Measurements from ENCODE around the gene TERT. TPM values are rescaled to one million over a fixed set of nuclear protein-coding genes. Genes with fewer than 3 reads are reported as not detected.

Gene TERT
- total RNA-seq, 4 donors from 2014 or later, result not detected

DNA sequence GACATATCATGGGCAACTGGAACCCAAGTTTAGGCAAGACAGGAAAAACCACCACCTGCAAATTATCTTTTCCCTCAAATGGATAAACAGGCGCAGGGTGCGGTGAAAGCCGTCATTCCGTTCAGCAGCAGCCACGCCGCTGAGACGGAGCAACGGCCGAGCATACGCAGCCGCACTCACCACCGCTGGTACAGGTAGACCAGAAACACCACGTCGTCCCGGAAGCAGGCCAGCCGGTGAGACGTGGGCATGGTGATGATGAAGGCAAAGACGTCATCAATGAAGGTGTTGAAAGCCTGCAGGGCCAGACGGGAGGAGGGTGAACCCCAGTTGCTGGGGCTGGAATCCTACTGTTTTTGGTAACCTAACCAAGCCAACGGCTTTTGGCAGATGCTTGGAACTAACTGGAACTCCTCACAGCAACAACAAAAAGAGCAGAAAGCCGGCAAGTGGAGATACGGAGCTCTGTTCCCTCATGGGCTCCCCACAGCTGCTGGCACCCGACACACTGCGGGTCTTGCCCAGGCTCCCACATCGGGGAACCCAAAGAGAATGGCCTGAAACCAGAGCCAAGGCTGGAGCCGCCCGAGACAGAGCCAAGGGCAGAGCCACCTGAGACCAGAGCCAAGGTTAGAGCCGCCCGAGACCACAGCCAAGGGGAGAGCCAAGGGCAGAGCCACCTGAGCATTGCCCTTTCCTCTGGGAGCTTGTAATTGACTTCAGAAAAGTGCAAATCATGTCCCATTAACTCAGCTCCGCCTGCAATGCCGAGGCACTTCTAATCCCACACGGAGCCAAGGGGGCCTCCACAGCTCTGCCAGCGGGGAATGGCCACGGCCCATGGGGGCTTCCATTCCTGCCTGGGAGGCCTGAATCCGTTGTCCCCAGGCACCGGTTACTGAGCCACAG lies 25.8 kb upstream of the TERT start:
- ATAC-seq (ENCODE audit: low FRiP score), result no peak
- TF ChIP-seq, protein P1, sequence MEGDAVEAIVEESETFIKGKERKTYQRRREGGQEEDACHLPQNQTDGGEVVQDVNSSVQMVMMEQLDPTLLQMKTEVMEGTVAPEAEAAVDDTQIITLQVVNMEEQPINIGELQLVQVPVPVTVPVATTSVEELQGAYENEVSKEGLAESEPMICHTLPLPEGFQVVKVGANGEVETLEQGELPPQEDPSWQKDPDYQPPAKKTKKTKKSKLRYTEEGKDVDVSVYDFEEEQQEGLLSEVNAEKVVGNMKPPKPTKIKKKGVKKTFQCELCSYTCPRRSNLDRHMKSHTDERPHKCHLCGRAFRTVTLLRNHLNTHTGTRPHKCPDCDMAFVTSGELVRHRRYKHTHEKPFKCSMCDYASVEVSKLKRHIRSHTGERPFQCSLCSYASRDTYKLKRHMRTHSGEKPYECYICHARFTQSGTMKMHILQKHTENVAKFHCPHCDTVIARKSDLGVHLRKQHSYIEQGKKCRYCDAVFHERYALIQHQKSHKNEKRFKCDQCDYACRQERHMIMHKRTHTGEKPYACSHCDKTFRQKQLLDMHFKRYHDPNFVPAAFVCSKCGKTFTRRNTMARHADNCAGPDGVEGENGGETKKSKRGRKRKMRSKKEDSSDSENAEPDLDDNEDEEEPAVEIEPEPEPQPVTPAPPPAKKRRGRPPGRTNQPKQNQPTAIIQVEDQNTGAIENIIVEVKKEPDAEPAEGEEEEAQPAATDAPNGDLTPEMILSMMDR (IDR thresholded peaks at IDR 0.05), result no peak

DNA sequence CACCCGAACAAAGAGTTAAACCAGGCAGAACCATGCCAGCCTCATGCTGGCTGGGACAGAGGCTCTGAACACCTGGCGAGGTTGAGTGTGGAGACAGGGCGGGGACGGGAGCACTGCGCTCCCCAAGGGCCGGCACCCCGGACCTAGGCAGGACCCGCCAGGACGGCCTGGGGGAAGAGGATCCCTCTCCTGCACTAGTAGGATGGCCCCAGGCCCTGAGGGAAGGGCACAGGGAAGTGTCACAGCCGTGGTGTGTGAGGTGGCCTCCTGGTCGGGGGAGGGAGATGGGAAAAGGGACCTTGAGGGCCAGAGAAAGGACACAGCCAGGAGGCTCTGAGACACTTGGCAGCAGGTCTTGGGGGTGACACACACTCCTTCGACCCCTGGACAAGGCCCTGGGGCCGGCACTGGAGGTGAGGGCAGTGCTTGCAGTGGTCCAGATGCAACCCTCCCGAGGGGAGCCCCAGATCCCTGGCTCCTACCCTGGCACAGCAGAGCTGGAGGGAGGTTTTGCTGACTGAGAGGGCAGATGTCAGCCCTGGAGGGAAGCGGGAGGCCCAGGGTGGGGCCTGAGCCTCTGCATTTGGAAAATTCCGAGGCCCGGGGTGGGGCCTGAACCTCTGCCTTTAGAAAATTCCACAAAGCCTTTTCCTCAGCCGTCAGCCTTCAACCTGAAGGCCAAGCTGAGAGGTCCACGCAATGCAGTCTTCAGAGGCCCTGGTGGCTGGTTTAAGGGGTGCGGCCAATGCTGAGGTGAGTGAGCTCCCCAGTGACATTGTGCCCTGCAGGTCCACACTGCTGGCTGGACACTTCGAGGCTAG lies 24.8 kb upstream of the TERT start:
- no peak for ATAC-seq (ENCODE audit: low FRiP score)
- no peak for DNase-seq (ENCODE audit: low spot score)
- TF ChIP-seq, protein P1 (IDR thresholded peaks at IDR 0.05), result no peak

More for the DNA sequence above, 25.8 kb upstream of the TERT start:
- DNase-seq (ENCODE audit: low spot score), result no peak

DNA sequence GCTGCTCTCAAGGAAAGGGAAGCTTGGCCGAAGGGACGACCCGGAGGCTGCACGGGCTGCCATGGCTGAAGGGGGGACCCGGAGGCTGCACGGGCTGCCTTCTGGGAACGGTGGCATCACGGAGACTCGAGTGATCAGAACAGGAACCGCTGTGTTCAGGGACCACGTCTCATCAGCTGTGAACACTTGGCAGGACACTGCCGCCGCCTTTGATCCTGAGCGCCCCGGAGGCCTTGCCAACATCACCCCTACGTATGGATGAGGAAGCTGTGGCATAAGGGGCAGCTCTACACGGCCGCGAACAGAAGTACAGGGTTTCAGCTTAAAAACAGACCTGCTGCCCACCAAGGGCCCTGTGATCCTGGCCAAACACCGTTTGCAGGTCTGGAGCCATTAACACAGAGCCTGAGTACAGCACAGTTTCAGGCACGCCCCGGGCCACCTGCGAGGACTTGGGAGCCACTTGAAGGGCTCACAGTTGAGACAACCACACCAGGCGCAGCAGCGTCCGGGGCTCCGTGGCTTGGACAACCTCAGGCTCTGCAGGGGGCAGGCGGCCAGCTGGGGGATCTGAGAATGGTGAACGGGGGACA lies 23.9 kb upstream of the TERT start:
- TF ChIP-seq, protein P1 (IDR thresholded peaks at IDR 0.05), result no peak
- DNase-seq (ENCODE audit: low spot score), result no peak
- no peak for ATAC-seq (ENCODE audit: low FRiP score)

DNA sequence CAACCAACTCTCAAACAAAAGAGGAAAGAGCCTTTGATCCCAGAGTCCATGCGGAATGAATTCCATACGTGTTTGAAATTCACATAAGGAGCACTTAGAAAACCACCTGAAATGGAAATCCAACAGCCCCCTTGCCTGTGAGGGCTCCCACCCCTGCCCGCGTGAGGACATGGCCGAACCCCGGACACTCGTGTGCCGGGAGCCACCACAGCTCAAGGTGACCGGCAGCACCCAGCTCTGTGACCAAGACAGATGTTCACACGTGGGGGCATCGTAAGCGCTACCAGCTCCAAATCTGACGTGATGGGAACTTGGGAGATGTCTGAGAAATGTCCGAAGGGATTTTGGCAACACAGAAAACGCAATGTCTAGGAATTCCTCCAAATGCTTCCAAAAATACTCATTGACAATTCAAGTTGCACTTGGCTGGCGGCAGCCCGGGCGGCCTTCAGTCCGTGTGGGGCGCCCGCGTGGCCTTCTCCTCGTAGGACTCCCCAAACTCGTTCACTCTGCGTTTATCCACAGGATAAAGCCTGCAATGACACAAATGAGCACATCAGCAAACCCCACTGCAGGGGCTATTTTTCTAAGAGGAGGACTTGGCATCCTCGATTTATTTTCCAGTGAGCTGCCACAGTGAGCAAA lies 23.2 kb upstream of the TERT start:
- DNase-seq (ENCODE audit: low spot score) (no peak), ATAC-seq (ENCODE audit: low FRiP score) (no peak)
- TF ChIP-seq, protein P1 (IDR thresholded peaks at IDR 0.05), result no peak

DNA sequence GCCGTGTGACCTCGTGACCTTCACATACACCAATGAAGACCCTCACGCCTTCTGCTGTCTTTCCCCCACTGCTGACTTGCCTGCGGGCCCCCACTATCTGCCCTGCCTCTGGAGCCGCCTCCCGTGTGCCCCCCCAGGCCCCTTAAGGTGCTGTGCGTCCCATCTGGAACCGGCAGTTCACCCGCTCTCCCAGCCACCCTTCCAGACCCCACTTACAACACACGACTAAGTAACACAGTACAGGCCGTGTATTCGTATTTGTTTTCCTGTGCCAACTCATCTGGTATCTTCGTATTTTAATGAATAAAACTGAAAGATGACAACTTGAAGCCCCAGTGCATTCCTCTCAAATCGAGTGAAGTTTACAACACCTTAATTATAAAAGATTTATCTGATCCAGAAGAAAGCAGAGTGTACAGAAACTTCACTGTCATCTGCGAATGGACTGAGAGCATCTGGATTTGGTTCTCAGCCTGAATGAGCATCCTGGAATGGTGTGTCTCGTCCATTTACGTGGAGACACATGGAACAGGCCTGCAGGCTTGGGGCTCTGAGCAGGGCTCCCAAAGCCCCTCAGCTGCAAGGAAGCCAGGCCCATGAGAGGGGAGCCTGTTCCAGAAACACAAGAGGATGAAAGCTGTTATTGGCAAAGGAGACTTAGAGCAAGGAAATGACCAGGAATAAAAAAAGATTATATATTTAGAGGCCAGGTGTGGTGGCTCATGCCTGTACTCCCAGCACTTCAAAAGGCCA lies 21.9 kb upstream of the TERT start:
- ATAC-seq (ENCODE audit: low FRiP score) (no peak), DNase-seq (ENCODE audit: low spot score) (no peak)
- TF ChIP-seq, protein P1 (IDR thresholded peaks at IDR 0.05), result no peak
